Thoracic aorta (tissue), 2 donors: ENCODE results near the gene PRSS38. TPM values are rescaled to one million over a fixed set of nuclear protein-coding genes. Genes with fewer than 3 reads are reported as not detected.

ENCODE experiments used
- ATAC-seq: fragments of 150-250 bp; one replicate; pipeline ENCODE4 v1.8.0; 2017; ENCODE audit warnings: low read depth; ENCODE audit not compliant: insufficient number of reproducible peaks, low FRiP score
- DNase-seq: peaks from one replicate; pipeline ENCODE4 v3.0.0-alpha.2; 2020; ENCODE audit warnings: low spot score
- H3K27ac ChIP-seq, 2 donors: fragments of 200-600 bp; sonication (generic); 1 replicate in 1 of 2; 2 replicates in 1 of 2; pipeline ENCODE4 v1.5.1; 2016; ENCODE audit warnings: mild to moderate bottlenecking in 2 of 2, moderate library complexity in 2 of 2
- H3K27me3 ChIP-seq: fragments of 200-600 bp; sonication (generic); replicated peaks from 2 replicates; pipeline ENCODE4 v1.6.0; 2016; ENCODE audit warnings: mild to moderate bottlenecking; ENCODE audit not compliant: insufficient read depth
- H3K36me3 ChIP-seq: fragments of 200-600 bp; sonication (generic); one replicate; pipeline ENCODE4 v1.5.1; 2016
- H3K4me1 ChIP-seq, 2 donors: fragments of 200-600 bp; sonication (generic); 1 replicate in 1 of 2; 2 replicates in 1 of 2; pipeline versions ENCODE4 v1.5.1 to v1.6.0; 2016; ENCODE audit warnings: low read depth in 2 of 2, mild to moderate bottlenecking in 1 of 2; ENCODE audit not compliant: control insufficient read depth in 1 of 2
- H3K4me3 ChIP-seq: fragments of 200-600 bp; sonication (generic); 2 replicates; pipeline ENCODE4 v1.5.1; 2016; ENCODE audit warnings: mild to moderate bottlenecking
- H3K9me3 ChIP-seq: fragments of 200-600 bp; sonication (generic); 2 replicates; pipeline ENCODE4 v1.5.1; 2016
- total RNA-seq, 2 donors: library from RNA; depleted of rRNA; stranded (reverse); fragments of >200 nt; gene quantifications; one replicate each; pipeline versions ENCODE4 v1.1.0 to v1.2.3, GENCODE V29; 2016
- TF ChIP-seq, protein P1 (sequence below): fragments of 200-600 bp; sonication (generic); IDR thresholded peaks from one replicate; pipeline ENCODE4 v1.5.1; 2019; ENCODE audit warnings: antibody characterized with exemption

Gene PRSS38
- total RNA-seq, 2 donors from 2014 or later = not detected

- TF ChIP-seq, protein P1, sequence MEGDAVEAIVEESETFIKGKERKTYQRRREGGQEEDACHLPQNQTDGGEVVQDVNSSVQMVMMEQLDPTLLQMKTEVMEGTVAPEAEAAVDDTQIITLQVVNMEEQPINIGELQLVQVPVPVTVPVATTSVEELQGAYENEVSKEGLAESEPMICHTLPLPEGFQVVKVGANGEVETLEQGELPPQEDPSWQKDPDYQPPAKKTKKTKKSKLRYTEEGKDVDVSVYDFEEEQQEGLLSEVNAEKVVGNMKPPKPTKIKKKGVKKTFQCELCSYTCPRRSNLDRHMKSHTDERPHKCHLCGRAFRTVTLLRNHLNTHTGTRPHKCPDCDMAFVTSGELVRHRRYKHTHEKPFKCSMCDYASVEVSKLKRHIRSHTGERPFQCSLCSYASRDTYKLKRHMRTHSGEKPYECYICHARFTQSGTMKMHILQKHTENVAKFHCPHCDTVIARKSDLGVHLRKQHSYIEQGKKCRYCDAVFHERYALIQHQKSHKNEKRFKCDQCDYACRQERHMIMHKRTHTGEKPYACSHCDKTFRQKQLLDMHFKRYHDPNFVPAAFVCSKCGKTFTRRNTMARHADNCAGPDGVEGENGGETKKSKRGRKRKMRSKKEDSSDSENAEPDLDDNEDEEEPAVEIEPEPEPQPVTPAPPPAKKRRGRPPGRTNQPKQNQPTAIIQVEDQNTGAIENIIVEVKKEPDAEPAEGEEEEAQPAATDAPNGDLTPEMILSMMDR = no peak
- no peak for DNase-seq
- peaks cover 7 to 19% of the 10 kb centered on the region in 2 donors for H3K4me1 ChIP-seq
- H3K27me3 ChIP-seq = no peaks in the 10 kb centered on the region
- no peaks in the 10 kb centered on the region for H3K36me3 ChIP-seq
- no peak for ATAC-seq
- H3K9me3 ChIP-seq = no peaks in the 10 kb centered on the region
- no peak overlapping the region for H3K27ac ChIP-seq
- H3K4me3 ChIP-seq = no peak overlapping the region
Observed at GRCh38 chr1:227884370-227885134, 69.1 kb downstream of the PRSS38 start.

- no peak for DNase-seq
- no peak overlapping the region for H3K27ac ChIP-seq
- TF ChIP-seq, protein P1 = no peak
Observed at GRCh38 chr1:227885135-227885647, 69.7 kb downstream of the PRSS38 start.

DNA sequence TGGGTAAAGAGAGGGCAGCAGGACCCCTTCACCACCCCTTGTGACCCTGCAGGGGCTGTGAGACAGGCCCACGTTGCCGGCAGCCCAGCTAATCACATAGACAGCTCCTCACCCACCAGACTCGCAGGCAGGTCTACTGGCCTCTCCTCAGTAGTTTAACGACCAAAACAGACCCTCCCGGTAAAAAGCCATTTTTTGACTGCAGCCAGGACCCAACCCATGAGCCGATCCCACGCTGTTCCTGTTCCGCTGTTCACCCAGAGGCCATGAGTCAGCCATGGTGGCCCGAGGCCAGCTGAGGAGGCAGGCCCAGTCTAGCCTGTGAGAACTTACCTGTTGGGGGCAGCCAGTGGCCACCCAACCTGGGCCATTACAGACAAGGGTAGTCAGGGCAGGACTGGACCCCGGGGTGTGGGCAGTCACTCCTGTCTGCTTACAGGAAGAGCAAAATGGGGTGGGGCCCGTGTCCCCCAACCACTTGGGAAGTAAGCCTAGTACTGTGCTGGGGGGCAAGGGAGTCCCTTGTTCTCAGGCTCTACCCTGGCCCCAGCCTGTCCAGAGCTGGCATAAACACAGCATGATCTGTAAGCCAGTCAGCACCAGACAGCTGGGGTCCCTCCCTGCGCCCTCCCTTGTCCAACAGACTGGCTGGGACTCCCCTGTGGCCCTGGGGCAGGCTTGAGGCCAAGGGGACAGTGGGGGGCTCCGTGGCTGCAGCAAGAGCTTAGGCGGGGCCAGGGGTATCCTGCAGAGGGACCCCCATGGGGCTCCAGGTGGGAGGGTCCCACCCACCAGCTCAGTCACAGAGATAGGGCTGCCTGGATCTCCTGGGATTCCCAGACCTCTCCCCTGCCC is 70.4 kb downstream of the PRSS38 start:
- no peak for ATAC-seq
- Histone ChIP-seq H3K4me3 (no peak overlapping the region), H3K4me1 (peaks cover 7 to 19% of the 10 kb centered on the region in 2 donors), H3K27me3 (no peaks in the 10 kb centered on the region), H3K27ac (no peak overlapping the region), H3K9me3 (no peaks in the 10 kb centered on the region), H3K36me3 (no peaks in the 10 kb centered on the region)
- DNase-seq = no peak
- TF ChIP-seq, protein P1 = no peak

More at GRCh38 chr1:227885135-227885647, 69.7 kb downstream of the PRSS38 start:
- no peak overlapping the region for H3K4me3 ChIP-seq
- no peak for ATAC-seq
- no peaks in the 10 kb centered on the region for H3K27me3 ChIP-seq
- H3K9me3 ChIP-seq = no peaks in the 10 kb centered on the region
- H3K4me1 ChIP-seq = peaks cover 7 to 19% of the 10 kb centered on the region in 2 donors
- no peaks in the 10 kb centered on the region for H3K36me3 ChIP-seq

- TF ChIP-seq, protein P1 = no peak
- H3K4me3 ChIP-seq = peak overlapping the region; percentile 64
- no peaks in the 10 kb centered on the region for H3K9me3 ChIP-seq
- no peaks in the 10 kb centered on the region for H3K27me3 ChIP-seq
- no peaks in the 10 kb centered on the region for H3K36me3 ChIP-seq
- peaks cover 7 to 19% of the 10 kb centered on the region in 2 donors for H3K4me1 ChIP-seq
- ATAC-seq (no peak), DNase-seq (no peak)
- peak overlapping the region in 1 of 2 donors; percentile 1 for H3K27ac ChIP-seq
Observed at GRCh38 chr1:227886503-227886961, 71.1 kb downstream of the PRSS38 start.
